Activated T-helper 1 cell treated with anti-CD3 and anti-CD28 coated beads, Interleukin-12 subunit alpha, Interleukin-12 subunit beta, Interleukin-2, Interleukin-4 antibody, amounts not matched to agents 30 ng/mL and 10 ng/mL and 1 ng/mL, durations not matched to agents 14 hours and 24 hours and 36 hours (primary cell): Measurements from ENCODE around the gene CFAP119. TPM values are rescaled to one million over a fixed set of nuclear protein-coding genes. Genes with fewer than 3 reads are reported as not detected.
"Not testable (repeated sequence)": the region's sequence is repeated elsewhere in the genome, so short reads cannot be mapped to it uniquely, and the experiment has no call there.

ENCODE experiments used
- DNase-seq: peaks from one replicate; pipeline ENCODE4 v3.0.0; 2021; ENCODE audit warnings: low spot score
- H3K27ac Mint-ChIP-seq: one replicate; pipeline ENCODE4 v1.8.0; 2021; ENCODE audit warnings: mild to moderate bottlenecking, mixed read lengths
- H3K27me3 Mint-ChIP-seq: one replicate; pipeline ENCODE4 v1.8.0; 2022; ENCODE audit warnings: mild to moderate bottlenecking, moderate library complexity, mixed read lengths; ENCODE audit not compliant: insufficient read depth
- H3K36me3 Mint-ChIP-seq: one replicate; pipeline ENCODE4 v1.8.0; 2021; ENCODE audit warnings: low read depth, mixed read lengths
- H3K4me1 Mint-ChIP-seq: one replicate; pipeline ENCODE4 v1.8.0; 2021; ENCODE audit warnings: low read depth, mixed read lengths
- H3K4me3 Mint-ChIP-seq: one replicate; pipeline ENCODE4 v1.8.0; 2021; ENCODE audit warnings: mild to moderate bottlenecking, moderate library complexity, mixed read lengths
- H3K9me3 Mint-ChIP-seq: one replicate; pipeline ENCODE4 v1.8.0; 2021; ENCODE audit warnings: mixed read lengths
- intact Hi-C: fragments of 100-400 bp; cut with micrococcal nuclease; formaldehyde crosslinking; loops from one replicate; pipeline ENCODE4 v1.15.1; 2024
- total RNA-seq: library from RNA; stranded (reverse); gene quantifications from 2 replicates; pipeline ENCODE4 v1.2.3, GENCODE V29; 2022

The CFAP119 gene
- 4.4 and 5.6 TPM in 2 replicates for total RNA-seq

DNA sequence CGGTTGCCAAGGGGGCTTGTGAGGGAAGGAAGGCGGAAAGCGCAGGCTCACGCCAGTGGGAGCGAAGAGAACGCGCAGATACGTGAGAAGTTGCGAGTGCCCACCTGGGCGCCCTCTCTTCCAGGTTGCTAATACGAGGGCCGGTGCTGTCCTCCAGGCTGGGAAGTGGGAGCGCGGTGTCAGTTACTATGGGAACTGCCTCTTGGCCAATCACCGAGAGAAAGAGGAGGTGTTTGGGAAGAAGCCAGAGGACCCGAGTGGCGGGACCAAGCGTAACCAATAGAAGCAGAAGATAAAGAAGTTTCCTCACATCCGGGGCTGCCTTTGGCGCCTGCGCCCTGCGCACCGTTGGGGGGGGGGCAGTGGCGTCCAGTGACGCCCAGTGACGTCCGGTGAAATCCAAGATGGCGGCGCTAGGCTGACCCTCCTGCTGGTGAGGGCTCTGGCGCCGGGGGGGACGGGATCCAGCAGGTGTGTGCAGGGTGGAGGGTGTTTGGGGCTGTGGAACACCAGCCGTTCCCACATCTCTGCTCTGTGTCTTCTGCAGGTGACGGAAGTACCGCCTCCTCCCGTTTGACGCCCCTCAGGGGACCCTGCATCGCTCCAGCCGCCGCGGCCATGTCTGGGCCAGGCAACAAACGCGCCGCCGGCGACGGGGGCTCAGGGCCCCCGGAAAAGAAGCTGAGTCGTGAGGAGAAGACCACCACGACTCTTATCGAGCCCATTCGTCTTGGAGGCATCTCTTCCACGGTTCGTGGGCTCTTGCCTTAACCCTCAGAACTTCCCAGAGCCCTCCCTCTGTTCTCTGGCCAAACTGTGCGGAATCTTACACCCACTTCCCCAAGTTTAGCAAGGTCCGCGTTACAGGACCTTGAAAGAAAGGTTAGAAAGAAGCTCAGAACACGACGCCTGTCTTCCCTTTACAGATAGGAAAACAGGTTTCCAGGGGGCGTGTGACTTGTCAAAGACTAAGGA lies at the start of gene CFAP119, which contains the start of gene RNF40:
Gene CFAP119 (minus strand): TSS at position 135 of the 975 bp plus-strand sequence. CDS start 314 bp downstream, outside the sequence.
Gene RNF40 (plus strand): TSS at position 395 of the 975 bp plus-strand sequence. CDS start 224 bp downstream, at position 619.
- Mint-ChIP-seq H3K27me3 (no peaks in the 10 kb centered on the region), H3K27ac (peak within 1 kb of the TSS; percentile 82), H3K4me1 (peaks cover 28% of the 10 kb centered on the region), H3K36me3 (peaks cover 28% of the 10 kb centered on the region), H3K4me3 (peak within 1 kb of the TSS; percentile 93), H3K9me3 (no peaks in the 10 kb centered on the region)
- peak; percentile 95 for DNase-seq
- intact Hi-C loops: loop anchor here (1.0 to 5.0 kb wide), 8 partner anchors 13 to 310 kb away; partner anchors contain the start of genes CTF1, FBRS, FBXL19 and PHKG2

DNA sequence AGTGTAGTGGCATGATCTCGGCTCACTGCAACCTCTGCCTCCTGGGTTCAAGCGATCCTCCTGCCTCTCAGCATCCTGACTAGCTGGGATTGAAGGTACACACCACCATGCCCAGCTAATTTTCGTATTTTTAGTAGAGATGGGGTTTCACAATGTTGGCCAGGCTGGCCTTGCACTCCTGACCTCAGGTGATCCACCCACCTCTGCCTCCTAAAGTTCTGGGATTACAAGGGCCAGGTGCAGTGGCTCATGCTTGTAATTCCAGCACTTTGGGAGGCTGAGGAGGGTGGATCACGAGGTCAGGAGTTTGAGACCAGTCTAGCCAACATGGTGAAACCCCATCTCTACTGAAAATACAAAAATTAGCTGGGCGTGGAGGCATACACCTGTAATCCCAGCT lies 47.8 kb upstream of the CFAP119 start:
- intact Hi-C loops, H3K9me3 Mint-ChIP-seq, H3K27ac Mint-ChIP-seq, H3K4me3 Mint-ChIP-seq, H3K36me3 Mint-ChIP-seq, DNase-seq: not testable (repeated sequence)
- Mint-ChIP-seq H3K4me1 (peaks cover 27% of the 10 kb centered on the region), H3K27me3 (peaks cover 15% of the 10 kb centered on the region)

- not testable (repeated sequence) for H3K36me3 Mint-ChIP-seq, H3K27ac Mint-ChIP-seq
- H3K27me3 Mint-ChIP-seq: peaks cover 15% of the 10 kb centered on the region
These were observed 47.1 kb upstream of the CFAP119 start for GRCh38 chr16:30808890-30809426.

DNA sequence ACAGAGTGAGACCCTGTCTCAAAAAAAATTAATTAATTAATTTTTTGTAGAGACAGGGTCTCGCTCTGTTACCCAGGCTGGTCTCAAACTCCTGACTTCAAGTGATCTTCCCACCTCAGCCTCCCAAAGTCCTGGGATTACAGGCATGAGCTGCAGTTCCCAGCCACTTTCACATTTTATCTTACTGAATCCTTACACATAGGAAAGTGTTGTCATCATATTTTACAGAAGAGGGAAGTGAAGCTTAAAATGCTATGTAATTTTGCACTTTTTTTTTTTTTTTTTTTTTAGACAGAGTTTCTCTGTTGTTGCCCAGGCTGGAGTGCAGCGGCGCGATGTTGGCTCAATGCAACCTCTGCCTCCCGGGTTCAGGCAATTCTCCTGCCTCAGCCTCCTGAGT lies 46.3 kb upstream of the CFAP119 start:
- H3K27me3 Mint-ChIP-seq: peaks cover 17% of the 10 kb centered on the region
- peaks cover 20% of the 10 kb centered on the region for H3K4me1 Mint-ChIP-seq
- H3K36me3 Mint-ChIP-seq: peaks cover 3% of the 10 kb centered on the region
- intact Hi-C loops: no loop called here
- no peak overlapping the region for H3K4me3 Mint-ChIP-seq
- DNase-seq: no peak
- H3K9me3 Mint-ChIP-seq: no peaks in the 10 kb centered on the region
- no peak overlapping the region for H3K27ac Mint-ChIP-seq

More at GRCh38 chr16:30808890-30809426, 47.1 kb upstream of the CFAP119 start:
- H3K4me1 Mint-ChIP-seq: peaks cover 22% of the 10 kb centered on the region
- intact Hi-C loops, H3K4me3 Mint-ChIP-seq, DNase-seq, H3K9me3 Mint-ChIP-seq: not testable (repeated sequence)

DNA sequence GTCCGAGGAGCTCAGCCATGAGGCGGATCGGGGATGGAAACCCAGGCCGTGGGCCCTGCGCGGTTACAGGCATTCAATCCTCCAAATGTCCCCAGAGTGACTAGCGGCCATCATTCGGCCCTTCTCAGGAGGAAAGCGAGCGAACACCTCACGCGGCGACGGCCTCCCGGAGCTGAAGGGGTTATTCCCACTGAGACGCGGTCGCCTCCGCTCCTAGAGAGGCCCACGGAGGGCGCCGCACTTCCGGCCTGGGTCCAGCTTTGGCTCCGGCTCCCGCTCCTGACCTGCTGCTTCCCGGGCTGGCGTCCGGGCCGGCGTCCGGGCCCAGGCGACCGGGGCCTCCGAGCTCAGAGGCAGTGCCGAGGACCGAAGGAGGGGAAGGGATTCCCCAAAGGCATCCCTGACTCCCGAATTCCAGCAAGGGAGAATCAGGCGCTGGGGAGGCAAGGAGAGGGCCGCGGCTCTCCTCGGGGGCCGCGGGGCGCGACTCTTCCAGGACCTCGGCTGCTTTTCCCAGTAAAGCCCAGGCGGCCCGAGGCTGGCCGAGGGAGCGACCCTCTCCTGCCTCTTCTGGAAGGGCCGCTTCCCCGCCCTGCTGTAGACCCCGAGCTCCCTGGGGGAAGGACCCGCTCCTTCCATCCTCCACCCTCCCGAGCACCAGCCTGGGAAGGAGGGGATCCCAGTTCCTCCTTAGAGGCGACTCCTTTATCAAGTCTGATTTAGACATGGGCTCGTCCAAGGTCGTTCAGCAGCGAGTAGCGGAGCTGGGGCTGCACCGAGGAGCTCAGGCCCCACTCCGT lies 43.7 kb upstream of the CFAP119 start:
- H3K36me3 Mint-ChIP-seq: peaks cover 5% of the 10 kb centered on the region
- peaks cover 16% of the 10 kb centered on the region for H3K27me3 Mint-ChIP-seq
- no peaks in the 10 kb centered on the region for H3K9me3 Mint-ChIP-seq
- peak overlapping the region; percentile 83 for H3K4me3 Mint-ChIP-seq
- H3K4me1 Mint-ChIP-seq: peaks cover 26% of the 10 kb centered on the region
- no peak overlapping the region for H3K27ac Mint-ChIP-seq
- intact Hi-C loops: no loop called here
- DNase-seq: peak; percentile 21

DNA sequence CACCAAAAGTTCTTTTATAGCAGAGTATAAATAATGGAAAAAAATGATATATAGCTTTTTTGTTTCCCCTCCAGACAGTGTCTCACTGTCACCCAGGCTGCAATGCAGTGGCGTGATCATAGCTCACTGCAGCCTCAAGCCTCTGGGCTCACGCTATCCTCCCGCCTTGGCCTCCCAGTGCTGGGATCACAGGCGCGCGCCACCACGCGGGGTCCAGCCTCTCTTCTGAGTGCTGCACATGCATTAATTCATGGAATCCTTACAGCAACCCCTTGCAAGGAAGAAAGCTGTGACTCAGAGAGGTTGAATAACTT lies 43.2 kb upstream of the CFAP119 start:
- Mint-ChIP-seq H3K27ac (no peak overlapping the region), H3K27me3 (peaks cover 16% of the 10 kb centered on the region), H3K9me3 (no peaks in the 10 kb centered on the region), H3K4me1 (peaks cover 26% of the 10 kb centered on the region), H3K4me3 (peak overlapping the region; percentile 83), H3K36me3 (peaks cover 5% of the 10 kb centered on the region)
- DNase-seq: no peak
- intact Hi-C loops: no loop called here

GRCh38 chr16:30802936-30803335 lies 41.1 kb upstream of the CFAP119 start:
- intact Hi-C loops: no loop called here
- peaks cover 26% of the 10 kb centered on the region for H3K4me1 Mint-ChIP-seq
- DNase-seq: no peak
- H3K4me3 Mint-ChIP-seq: peak overlapping the region; percentile 32
- peaks cover 5% of the 10 kb centered on the region for H3K36me3 Mint-ChIP-seq
- no peaks in the 10 kb centered on the region for H3K9me3 Mint-ChIP-seq
- H3K27me3 Mint-ChIP-seq: peaks cover 16% of the 10 kb centered on the region
- no peak overlapping the region for H3K27ac Mint-ChIP-seq

DNA sequence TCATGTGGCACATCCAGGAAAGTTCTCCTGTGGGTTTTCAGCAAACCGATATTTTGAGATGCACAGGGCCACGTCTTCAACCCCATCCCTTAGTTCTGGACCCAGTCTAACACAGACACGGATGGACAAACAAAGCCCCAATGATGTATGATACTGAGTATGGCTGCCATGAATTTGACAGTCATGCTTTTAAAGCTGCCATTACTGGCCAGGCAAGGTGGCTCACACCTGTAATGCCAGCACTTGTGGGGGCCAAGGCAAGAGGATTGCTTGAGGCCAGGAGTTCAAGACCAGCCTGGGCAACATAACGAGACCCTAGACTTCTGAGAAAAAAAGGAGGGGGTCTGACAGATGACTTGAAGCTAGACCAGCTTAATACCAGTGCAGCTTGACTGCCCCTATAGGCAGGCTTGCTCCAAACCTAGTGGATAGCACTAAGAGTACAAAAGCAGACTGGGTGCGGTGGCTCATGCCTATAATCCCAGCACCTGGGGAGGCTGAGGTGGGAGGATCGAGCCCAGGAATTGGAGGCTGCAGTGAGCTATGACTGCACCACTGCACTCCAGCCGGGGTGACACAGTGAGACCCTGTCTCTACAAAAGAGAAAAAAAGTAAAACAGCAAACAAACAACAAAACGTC lies 35.9 kb upstream of the CFAP119 start:
- H3K36me3 Mint-ChIP-seq: peaks cover 1% of the 10 kb centered on the region
- intact Hi-C loops: loop anchor here (2.0 kb wide), 1 partner anchor 17 kb away; no protein-coding TSS in a partner anchor
- H3K27ac Mint-ChIP-seq: no peak overlapping the region
- peaks cover 6% of the 10 kb centered on the region for H3K27me3 Mint-ChIP-seq
- H3K9me3 Mint-ChIP-seq: no peaks in the 10 kb centered on the region
- no peak overlapping the region for H3K4me3 Mint-ChIP-seq
- DNase-seq: no peak
- peaks cover 2% of the 10 kb centered on the region for H3K4me1 Mint-ChIP-seq

GRCh38 chr16:30794634-30795033 lies 32.8 kb upstream of the CFAP119 start:
- peaks cover 6% of the 10 kb centered on the region for H3K27me3 Mint-ChIP-seq
- no peaks in the 10 kb centered on the region for H3K9me3 Mint-ChIP-seq
- H3K36me3 Mint-ChIP-seq: no peaks in the 10 kb centered on the region
- no peak for DNase-seq
- intact Hi-C loops: no loop called here
- no peak overlapping the region for H3K4me3 Mint-ChIP-seq
- H3K4me1 Mint-ChIP-seq: no peaks in the 10 kb centered on the region
- no peak overlapping the region for H3K27ac Mint-ChIP-seq

- Mint-ChIP-seq H3K9me3 (no peaks in the 10 kb centered on the region), H3K27ac (no peak overlapping the region), H3K4me1 (no peaks in the 10 kb centered on the region), H3K4me3 (no peak overlapping the region), H3K27me3 (peaks cover 9% of the 10 kb centered on the region), H3K36me3 (no peaks in the 10 kb centered on the region)
- intact Hi-C loops: no loop called here
- no peak for DNase-seq
These were observed 31.7 kb upstream of the CFAP119 start for GRCh38 chr16:30793508-30794069.

GRCh38 chr16:30787613-30788378 lies 25.9 kb upstream of the CFAP119 start:
- peak overlapping the region; percentile 78 for H3K4me3 Mint-ChIP-seq
- no peaks in the 10 kb centered on the region for H3K36me3 Mint-ChIP-seq
- H3K27ac Mint-ChIP-seq: no peak overlapping the region
- H3K9me3 Mint-ChIP-seq: no peaks in the 10 kb centered on the region
- no peaks in the 10 kb centered on the region for H3K4me1 Mint-ChIP-seq
- intact Hi-C loops: no loop called here
- DNase-seq: no peak
- peaks cover 36% of the 10 kb centered on the region for H3K27me3 Mint-ChIP-seq
